Sigmoid colon (tissue), 4 donors: ENCODE results near the gene VEGFA.

Source experiments
- CTCF ChIP-seq, 4 experiments: fragments of 450-650 bp in 3 of 4; fragments of 200-600 bp in 1 of 4; IDR thresholded peaks; one replicate each; pipeline ENCODE4 v1.5.1; 2016 to 2019; ENCODE audit warnings: antibody characterized with exemption in 4 of 4, mild to moderate bottlenecking in 3 of 4, moderate library complexity in 2 of 4
- EP300 ChIP-seq, 4 donors: sonication (generic); formaldehyde crosslinking; IDR thresholded peaks; one replicate each; pipeline ENCODE4 v1.6.1; 2017; ENCODE audit warnings: antibody characterized with exemption in 4 of 4
- POLR2A ChIP-seq, 2 donors: fragments of 450-650 bp; IDR thresholded peaks; one replicate each; pipeline ENCODE4 v1.6.1; 2016; ENCODE audit warnings: antibody characterized with exemption in 2 of 2, mild to moderate bottlenecking in 2 of 2, moderate library complexity in 2 of 2
- POLR2AphosphoS5 ChIP-seq, 4 donors: sonication (generic); formaldehyde crosslinking; IDR thresholded peaks; one replicate each; pipeline ENCODE4 v1.6.1; 2017; ENCODE audit warnings: antibody characterized with exemption in 4 of 4

- TF ChIP-seq POLR2A (IDR thresholded peaks at IDR 0.05) (no peak), CTCF (IDR thresholded peaks at IDR 0.05) (no peak), EP300 (IDR thresholded peaks at IDR 0.05) (no peak), POLR2AphosphoS5 (IDR thresholded peaks at IDR 0.05) (no peak)
Observed at GRCh38 chr6:43823390-43823789, 53.4 kb downstream of the VEGFA start.
